Activated CD4-positive, alpha-beta T cell treated with anti-CD3 and anti-CD28 coated beads, Interleukin-2, amount 10 ng/mL, durations not matched to agents 24 days and 14 days (primary cell): ENCODE measurements around the gene DNAJC15. TPM values are rescaled to one million over a fixed set of nuclear protein-coding genes. Genes with fewer than 3 reads are reported as not detected.

Experiments used
- DNase-seq: peaks from one replicate; pipeline ENCODE4 v3.0.0; 2022
- H3K27ac Mint-ChIP-seq: one replicate; pipeline ENCODE4 v1.8.0; 2022; ENCODE audit warnings: mild to moderate bottlenecking, mixed read lengths
- H3K27me3 Mint-ChIP-seq: one replicate; pipeline ENCODE4 v1.8.0; 2022; ENCODE audit warnings: mixed read lengths
- H3K36me3 Mint-ChIP-seq: one replicate; pipeline ENCODE4 v1.8.0; 2022; ENCODE audit warnings: low read depth, mild to moderate bottlenecking, mixed read lengths
- H3K4me1 Mint-ChIP-seq: one replicate; pipeline ENCODE4 v1.8.0; 2021; ENCODE audit warnings: mixed read lengths
- H3K4me3 Mint-ChIP-seq: one replicate; pipeline ENCODE4 v1.8.0; 2022; ENCODE audit warnings: mild to moderate bottlenecking, moderate library complexity, mixed read lengths
- H3K9me3 Mint-ChIP-seq: one replicate; pipeline ENCODE4 v1.8.0; 2021; ENCODE audit warnings: mixed read lengths
- intact Hi-C: fragments of 100-400 bp; cut with micrococcal nuclease; formaldehyde crosslinking; loops from one replicate; pipeline ENCODE4 v1.15.1; 2023
- total RNA-seq: library from RNA; stranded (reverse); gene quantifications from 2 replicates; pipeline ENCODE4 v1.2.3, GENCODE V29; 2022

The DNAJC15 gene
- total RNA-seq, 1 donor from 2014 or later = 16.6 TPM

DNA sequence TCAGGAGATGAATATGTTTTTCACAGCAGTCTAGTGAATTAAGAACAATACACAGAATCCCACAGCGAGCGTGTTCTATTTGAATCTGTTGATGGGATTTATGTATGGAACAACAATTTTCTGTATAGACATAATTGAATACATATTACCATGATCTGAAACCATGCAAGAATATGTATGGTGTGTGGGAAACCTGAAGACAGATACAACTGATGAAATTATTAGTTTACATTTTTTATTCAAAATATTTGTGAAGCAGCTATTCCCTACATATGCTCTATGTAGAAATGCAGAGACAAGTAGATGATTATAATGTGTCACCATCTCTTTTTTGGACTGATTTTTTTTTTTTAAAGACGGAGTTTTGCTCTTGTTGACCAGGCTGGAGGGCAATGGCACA is 91.8 kb downstream of the DNAJC15 start:
- no peaks in the 10 kb centered on the region for H3K4me1 Mint-ChIP-seq
- H3K4me3 Mint-ChIP-seq = no peak overlapping the region
- intact Hi-C loops = no loop called here
- no peak for DNase-seq
- H3K27ac Mint-ChIP-seq = no peak overlapping the region
- peaks cover 13% of the 10 kb centered on the region for H3K27me3 Mint-ChIP-seq
- no peaks in the 10 kb centered on the region for H3K9me3 Mint-ChIP-seq
- no peaks in the 10 kb centered on the region for H3K36me3 Mint-ChIP-seq

- no peaks in the 10 kb centered on the region for H3K36me3 Mint-ChIP-seq
- no peak for DNase-seq
- H3K9me3 Mint-ChIP-seq = no peaks in the 10 kb centered on the region
- no peak overlapping the region for H3K4me3 Mint-ChIP-seq
- intact Hi-C loops = no loop called here
- no peak overlapping the region for H3K27ac Mint-ChIP-seq
- no peaks in the 10 kb centered on the region for H3K4me1 Mint-ChIP-seq
- peaks cover 13% of the 10 kb centered on the region for H3K27me3 Mint-ChIP-seq
Observed at GRCh38 chr13:43116242-43116641, 92.9 kb downstream of the DNAJC15 start.

GRCh38 chr13:43118521-43118920 is 95.1 kb downstream of the DNAJC15 start:
- DNase-seq = no peak
- peaks cover 7% of the 10 kb centered on the region for H3K27me3 Mint-ChIP-seq
- no peak overlapping the region for H3K27ac Mint-ChIP-seq
- H3K4me1 Mint-ChIP-seq = no peaks in the 10 kb centered on the region
- intact Hi-C loops = no loop called here
- H3K4me3 Mint-ChIP-seq = no peak overlapping the region
- no peaks in the 10 kb centered on the region for H3K9me3 Mint-ChIP-seq
- no peaks in the 10 kb centered on the region for H3K36me3 Mint-ChIP-seq

DNA sequence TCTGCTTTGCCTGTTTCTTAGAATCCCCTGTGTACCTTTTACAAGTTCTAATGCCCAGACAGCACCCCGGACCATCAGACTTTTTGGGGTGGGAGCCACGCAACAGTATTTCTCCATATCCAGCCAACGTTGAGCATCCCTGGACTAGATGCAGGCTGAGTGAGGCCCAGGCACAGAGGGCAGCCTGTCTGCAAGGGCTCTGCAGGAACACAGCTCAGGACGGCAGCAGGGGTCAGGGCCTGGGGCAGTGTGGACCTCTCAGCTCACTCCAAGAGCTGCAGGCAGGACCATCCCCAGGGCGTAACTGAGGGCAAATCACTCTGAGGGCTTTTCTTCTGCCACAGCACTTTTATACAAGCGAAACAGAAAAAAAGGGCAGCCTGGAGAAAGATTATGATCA is 95.8 kb downstream of the DNAJC15 start:
- intact Hi-C loops = no loop called here
- DNase-seq = no peak
- H3K4me1 Mint-ChIP-seq = no peaks in the 10 kb centered on the region
- no peak overlapping the region for H3K27ac Mint-ChIP-seq
- H3K4me3 Mint-ChIP-seq = no peak overlapping the region
- peaks cover 5% of the 10 kb centered on the region for H3K27me3 Mint-ChIP-seq
- no peaks in the 10 kb centered on the region for H3K36me3 Mint-ChIP-seq
- H3K9me3 Mint-ChIP-seq = no peaks in the 10 kb centered on the region

DNA sequence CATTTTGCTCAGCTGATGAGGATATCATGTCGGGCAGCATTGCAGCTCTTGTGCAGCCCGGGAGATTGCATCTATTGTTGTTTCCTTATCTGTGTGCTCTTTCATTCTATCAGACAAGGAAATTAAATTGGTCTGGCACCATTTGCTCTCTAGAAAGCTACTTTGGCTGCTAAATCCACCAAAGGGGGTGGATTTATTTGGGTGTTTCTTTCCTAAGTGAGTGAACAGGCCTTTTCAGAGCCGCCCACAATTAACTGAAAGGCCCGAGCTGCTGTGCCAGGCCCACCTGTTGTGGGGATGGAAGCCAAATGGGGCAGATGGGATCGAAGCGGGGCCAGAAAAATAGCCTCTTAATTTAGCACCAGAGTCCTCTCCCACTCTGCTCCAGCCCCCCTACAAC is 99.4 kb downstream of the DNAJC15 start:
- no peak overlapping the region for H3K4me3 Mint-ChIP-seq
- no peaks in the 10 kb centered on the region for H3K9me3 Mint-ChIP-seq
- no peaks in the 10 kb centered on the region for H3K36me3 Mint-ChIP-seq
- H3K27me3 Mint-ChIP-seq = peaks cover 6% of the 10 kb centered on the region
- intact Hi-C loops = no loop called here
- H3K27ac Mint-ChIP-seq = no peak overlapping the region
- H3K4me1 Mint-ChIP-seq = peaks cover 5% of the 10 kb centered on the region
- no peak for DNase-seq

DNA sequence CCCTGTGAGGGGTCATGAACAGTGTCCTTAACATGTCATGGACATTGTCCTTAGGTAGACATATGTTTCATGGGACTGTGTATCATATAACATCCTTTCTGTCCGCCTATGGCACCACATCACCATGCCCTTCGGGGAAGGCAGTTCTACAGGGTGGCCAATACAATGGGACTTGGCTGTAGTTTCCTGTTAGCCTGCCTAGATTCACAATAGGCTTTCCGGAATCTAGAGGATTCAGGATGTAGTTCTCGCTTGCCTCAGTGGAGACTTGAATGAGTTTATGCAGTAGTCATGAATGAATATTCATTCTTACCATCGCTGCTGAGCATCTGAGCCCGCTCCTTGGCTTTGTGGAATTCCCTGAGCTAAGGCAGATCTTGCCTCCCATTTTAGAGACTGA is 100.5 kb downstream of the DNAJC15 start:
- intact Hi-C loops = no loop called here
- no peak for DNase-seq
- H3K4me3 Mint-ChIP-seq = no peak overlapping the region
- H3K27ac Mint-ChIP-seq = no peak overlapping the region
- no peaks in the 10 kb centered on the region for H3K36me3 Mint-ChIP-seq
- peaks cover 7% of the 10 kb centered on the region for H3K27me3 Mint-ChIP-seq
- peaks cover 11% of the 10 kb centered on the region for H3K4me1 Mint-ChIP-seq
- H3K9me3 Mint-ChIP-seq = no peaks in the 10 kb centered on the region

DNA sequence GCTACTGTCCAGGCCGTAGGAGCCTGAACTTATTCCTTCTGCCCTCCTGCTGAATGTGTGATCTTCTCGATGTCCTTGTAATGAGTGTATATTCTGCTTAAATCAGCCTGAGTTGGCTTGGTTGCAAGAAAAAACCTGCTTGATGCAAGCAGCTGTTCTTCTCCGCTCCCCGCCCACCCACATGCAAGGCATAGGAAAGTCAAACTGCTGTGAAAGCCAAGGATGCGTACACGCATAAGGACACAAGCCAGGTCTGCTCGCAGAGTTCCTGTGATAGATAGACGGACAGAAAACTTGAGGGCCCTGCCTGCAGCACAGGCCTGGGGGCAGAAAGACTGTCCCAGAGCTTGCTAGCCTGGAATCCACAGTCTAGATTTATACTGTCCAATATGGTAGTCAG is 101.1 kb downstream of the DNAJC15 start:
- Mint-ChIP-seq H3K9me3 (no peaks in the 10 kb centered on the region), H3K4me3 (no peak overlapping the region)
- DNase-seq = no peak

GRCh38 chr13:43126420-43126819 is 103.0 kb downstream of the DNAJC15 start:
- no peak for DNase-seq
- Mint-ChIP-seq H3K9me3 (no peaks in the 10 kb centered on the region), H3K4me1 (peaks cover 11% of the 10 kb centered on the region), H3K4me3 (no peak overlapping the region), H3K27me3 (peaks cover 11% of the 10 kb centered on the region), H3K27ac (no peak overlapping the region), H3K36me3 (no peaks in the 10 kb centered on the region)
- intact Hi-C loops = no loop called here

More for the DNA sequence above, 101.1 kb downstream of the DNAJC15 start:
- Mint-ChIP-seq H3K4me1 (peaks cover 11% of the 10 kb centered on the region), H3K27ac (no peak overlapping the region), H3K27me3 (peaks cover 11% of the 10 kb centered on the region), H3K36me3 (no peaks in the 10 kb centered on the region)
- intact Hi-C loops = no loop called here

- intact Hi-C loops = no loop called here
- no peaks in the 10 kb centered on the region for H3K36me3 Mint-ChIP-seq
- DNase-seq = no peak
- no peaks in the 10 kb centered on the region for H3K9me3 Mint-ChIP-seq
- peaks cover 13% of the 10 kb centered on the region for H3K27me3 Mint-ChIP-seq
- no peak overlapping the region for H3K27ac Mint-ChIP-seq
- peaks cover 11% of the 10 kb centered on the region for H3K4me1 Mint-ChIP-seq
- peak overlapping the region; percentile 0 for H3K4me3 Mint-ChIP-seq
Observed at GRCh38 chr13:43127103-43127798, 103.9 kb downstream of the DNAJC15 start.

- peaks cover 13% of the 10 kb centered on the region for H3K27me3 Mint-ChIP-seq
- peak overlapping the region; percentile 0 for H3K4me3 Mint-ChIP-seq
- no peaks in the 10 kb centered on the region for H3K36me3 Mint-ChIP-seq
- no peaks in the 10 kb centered on the region for H3K9me3 Mint-ChIP-seq
- intact Hi-C loops = no loop called here
- peak overlapping the region; percentile 3 for H3K27ac Mint-ChIP-seq
- no peak for DNase-seq
- H3K4me1 Mint-ChIP-seq = peaks cover 11% of the 10 kb centered on the region
Observed at GRCh38 chr13:43127827-43128226, 104.4 kb downstream of the DNAJC15 start.

- Mint-ChIP-seq H3K36me3 (no peaks in the 10 kb centered on the region), H3K9me3 (no peaks in the 10 kb centered on the region), H3K27me3 (peaks cover 13% of the 10 kb centered on the region), H3K4me3 (no peak overlapping the region), H3K27ac (no peak overlapping the region), H3K4me1 (peaks cover 11% of the 10 kb centered on the region)
- no peak for DNase-seq
- intact Hi-C loops = no loop called here
Observed at GRCh38 chr13:43128504-43128961, 105.1 kb downstream of the DNAJC15 start.

DNA sequence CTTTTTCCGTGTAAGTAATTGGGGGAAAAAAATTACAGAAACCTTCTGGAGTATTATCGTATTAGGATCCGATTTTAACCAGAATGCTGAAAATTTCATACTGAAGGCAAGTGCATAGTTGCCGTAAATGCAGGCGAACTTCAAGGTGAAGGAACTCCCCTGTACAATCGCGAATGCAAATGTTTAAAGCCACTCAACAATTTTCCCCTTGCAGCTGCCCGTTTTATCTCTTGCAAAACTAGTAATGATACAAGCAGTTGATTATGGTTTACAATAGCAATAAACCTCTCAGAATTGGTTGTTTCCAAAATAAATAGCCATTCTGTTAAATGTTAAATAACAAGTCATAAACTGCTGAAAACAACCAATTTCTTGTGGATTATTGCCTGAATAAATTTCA is 105.7 kb downstream of the DNAJC15 start:
- peaks cover 13% of the 10 kb centered on the region for H3K27me3 Mint-ChIP-seq
- no peak overlapping the region for H3K27ac Mint-ChIP-seq
- intact Hi-C loops = no loop called here
- H3K4me1 Mint-ChIP-seq = peaks cover 11% of the 10 kb centered on the region
- H3K36me3 Mint-ChIP-seq = no peaks in the 10 kb centered on the region
- H3K9me3 Mint-ChIP-seq = no peaks in the 10 kb centered on the region
- no peak for DNase-seq
- no peak overlapping the region for H3K4me3 Mint-ChIP-seq

DNA sequence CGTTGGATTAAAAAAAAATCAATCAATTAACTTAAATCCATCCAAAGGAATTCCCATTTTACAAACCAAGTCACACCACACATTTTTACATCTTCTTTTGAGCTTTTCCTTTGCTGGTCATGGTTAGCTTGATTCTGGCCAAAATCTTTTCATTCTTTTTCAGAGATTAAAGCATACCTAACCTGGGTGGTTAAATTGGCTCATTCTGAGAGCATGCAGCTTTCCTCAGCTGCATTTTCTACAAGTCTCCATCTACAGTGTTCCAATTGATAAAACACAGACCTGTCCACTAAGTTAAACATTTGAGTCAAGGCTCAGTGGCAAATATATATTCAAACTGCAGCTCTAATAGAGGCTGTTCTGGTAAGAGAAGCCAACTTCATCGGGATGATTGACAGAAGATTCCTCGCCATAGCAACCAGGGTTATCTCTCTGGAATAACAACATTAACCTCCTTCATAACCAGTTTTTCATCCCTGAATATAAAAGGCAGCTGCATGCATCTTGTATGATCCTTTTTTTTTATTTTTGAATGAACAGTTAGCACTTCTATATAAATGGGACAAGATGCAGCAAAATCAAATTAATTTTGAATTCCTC is 106.2 kb downstream of the DNAJC15 start:
- intact Hi-C loops = loop anchor here (10.0 kb wide), 1 partner anchor 155 kb away; no protein-coding TSS in a partner anchor
- no peak overlapping the region for H3K27ac Mint-ChIP-seq

DNA sequence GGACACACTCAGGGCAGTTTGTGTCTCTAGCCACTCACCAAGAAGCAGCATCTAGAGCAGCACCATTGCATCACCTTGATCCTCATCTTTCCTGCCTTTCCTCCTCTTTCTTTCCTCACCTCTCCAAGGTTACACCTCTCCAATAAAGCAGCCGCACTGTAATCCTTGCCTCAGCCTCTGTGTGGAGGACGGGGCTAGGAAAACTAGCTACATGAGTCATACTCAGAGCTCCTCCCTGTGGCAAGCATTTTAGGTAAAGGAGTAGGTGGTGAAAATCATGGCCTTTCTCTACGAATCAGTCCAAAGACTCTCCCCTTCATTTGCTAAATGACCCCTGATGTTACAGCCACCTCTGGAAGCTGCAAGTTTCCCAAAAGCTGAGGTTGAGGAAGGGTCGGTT is 108.9 kb downstream of the DNAJC15 start:
- DNase-seq = peak; percentile 58
- Mint-ChIP-seq H3K27me3 (peaks cover 18% of the 10 kb centered on the region), H3K9me3 (no peaks in the 10 kb centered on the region), H3K4me1 (peaks cover 11% of the 10 kb centered on the region), H3K27ac (no peak overlapping the region), H3K4me3 (no peak overlapping the region), H3K36me3 (no peaks in the 10 kb centered on the region)
- intact Hi-C loops = loop anchor here (10.0 kb wide), 1 partner anchor 157 kb away; no protein-coding TSS in a partner anchor

More for the DNA sequence above, 106.2 kb downstream of the DNAJC15 start:
- H3K4me3 Mint-ChIP-seq = no peak overlapping the region
- H3K9me3 Mint-ChIP-seq = no peaks in the 10 kb centered on the region
- no peaks in the 10 kb centered on the region for H3K36me3 Mint-ChIP-seq
- H3K4me1 Mint-ChIP-seq = peaks cover 11% of the 10 kb centered on the region
- DNase-seq = no peak
- peaks cover 13% of the 10 kb centered on the region for H3K27me3 Mint-ChIP-seq
